Activated gamma-delta T cell (primary cell): Measurements from ENCODE around the gene TSSK6.

ENCODE experiments used
- DNase-seq: peaks from one replicate; lab custom pipeline; 2025; lab: John Stamatoyannopoulos, UW

TSSK6 gene

GRCh38 chr19:19544954-19545591 lies 29.7 kb upstream of the TSSK6 start:
- no peak for DNase-seq

GRCh38 chr19:19544257-19544953 lies 29.1 kb upstream of the TSSK6 start:
- no peak for DNase-seq

DNA sequence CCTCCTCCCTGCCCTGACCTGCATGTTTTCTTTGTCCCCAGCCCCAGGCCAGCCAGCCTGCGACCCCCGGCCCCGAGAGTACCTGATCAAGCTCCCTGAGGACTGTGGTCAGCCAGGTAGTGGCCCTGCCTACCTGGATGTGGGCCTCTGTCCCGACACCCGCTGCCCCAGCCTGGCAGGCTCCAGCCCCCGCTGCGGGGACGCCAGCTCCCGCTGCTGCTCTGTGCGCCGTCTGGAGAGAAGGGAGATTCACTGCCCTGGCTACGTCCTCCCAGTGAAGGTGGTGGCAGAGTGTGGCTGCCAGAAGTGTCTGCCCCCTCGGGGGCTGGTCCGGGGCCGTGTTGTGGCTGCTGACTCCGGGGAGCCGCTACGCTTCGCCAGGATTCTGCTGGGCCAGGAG lies 28.3 kb upstream of the TSSK6 start:
- no peak for DNase-seq

- no peak for DNase-seq
These were observed 27.8 kb upstream of the TSSK6 start for GRCh38 chr19:19543101-19543500.

DNA sequence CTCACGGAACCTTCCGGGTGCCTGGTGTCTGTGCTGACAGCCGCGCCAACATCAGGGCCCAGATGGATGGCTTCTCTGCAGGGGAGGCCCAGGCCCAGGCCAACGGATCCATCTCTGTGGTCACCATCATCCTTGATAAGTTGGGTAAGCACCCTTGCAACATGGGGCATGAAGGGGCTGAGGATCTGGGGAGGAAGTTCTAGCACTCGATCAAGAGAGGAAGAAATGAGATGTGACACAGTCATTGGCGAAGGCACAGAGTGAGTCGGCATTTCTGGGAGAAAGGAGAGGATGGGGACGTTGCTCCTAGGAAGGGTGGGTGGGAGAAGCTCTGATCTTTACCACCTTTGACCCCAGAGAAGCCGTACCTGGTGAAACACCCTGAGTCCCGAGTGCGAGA lies 27.2 kb upstream of the TSSK6 start:
- DNase-seq: no peak

GRCh38 chr19:19541616-19542015 lies 26.3 kb upstream of the TSSK6 start:
- no peak for DNase-seq

DNA sequence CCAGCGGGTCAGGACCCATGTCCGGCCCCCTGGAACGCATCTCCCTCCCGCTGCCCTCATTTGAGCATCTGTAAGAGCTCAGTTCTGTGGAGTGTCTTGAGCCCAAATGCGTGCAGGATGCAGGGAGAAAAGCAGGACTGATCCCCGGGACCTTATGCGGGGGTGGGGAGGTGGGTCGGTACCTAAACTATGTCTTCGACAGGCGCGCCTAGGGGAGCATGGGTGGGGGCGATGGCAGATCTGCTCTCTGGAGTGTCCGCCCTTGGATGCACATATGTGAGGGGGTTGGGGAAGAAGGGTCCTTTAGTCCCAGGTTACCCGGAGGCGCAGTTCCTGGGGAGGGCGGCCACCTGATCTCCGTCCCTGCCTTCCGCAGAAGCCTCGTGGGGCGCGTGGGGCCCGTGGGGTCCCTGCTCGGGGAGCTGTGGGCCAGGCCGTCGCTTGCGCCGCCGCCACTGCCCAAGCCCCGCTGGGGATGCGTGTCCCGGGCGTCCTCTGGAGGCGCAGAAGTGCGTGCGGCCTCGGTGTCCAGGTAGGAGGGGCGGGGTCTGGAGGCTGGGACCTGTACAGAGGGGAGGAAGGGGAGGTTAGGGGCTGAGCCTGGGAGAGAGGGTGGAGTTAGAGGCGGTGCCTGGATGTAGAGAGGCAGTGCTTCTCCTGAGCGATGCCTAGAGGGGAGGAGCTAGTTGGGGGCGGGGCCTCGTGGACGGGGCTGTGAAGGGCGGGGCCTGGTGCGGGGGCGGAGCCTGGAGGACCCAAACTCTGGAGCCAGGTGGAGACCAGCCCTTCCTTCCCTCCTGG lies 25.6 kb upstream of the TSSK6 start:
- DNase-seq: peak; percentile 36

- DNase-seq: peak; percentile 45
These were observed 24.8 kb upstream of the TSSK6 start for GRCh38 chr19:19540064-19540714.

DNA sequence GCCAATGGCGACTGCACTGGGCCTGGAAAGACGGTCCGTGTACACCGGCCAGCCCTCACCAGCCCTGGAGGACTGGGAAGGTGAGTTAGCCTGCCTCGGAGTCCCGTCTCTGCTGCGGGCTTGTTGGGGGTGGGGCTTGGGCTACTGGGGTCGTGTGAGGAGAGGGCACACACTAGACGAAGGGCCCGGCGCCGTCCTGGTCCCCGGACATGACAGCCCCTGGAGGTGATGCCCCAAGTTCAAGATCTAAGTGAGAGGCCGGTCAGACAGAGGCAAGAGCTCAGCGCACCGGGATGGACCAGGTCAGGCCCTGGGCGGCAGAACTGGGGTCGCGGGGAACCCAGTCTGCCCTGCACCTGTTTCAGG lies 24.3 kb upstream of the TSSK6 start:
- DNase-seq: no peak

DNA sequence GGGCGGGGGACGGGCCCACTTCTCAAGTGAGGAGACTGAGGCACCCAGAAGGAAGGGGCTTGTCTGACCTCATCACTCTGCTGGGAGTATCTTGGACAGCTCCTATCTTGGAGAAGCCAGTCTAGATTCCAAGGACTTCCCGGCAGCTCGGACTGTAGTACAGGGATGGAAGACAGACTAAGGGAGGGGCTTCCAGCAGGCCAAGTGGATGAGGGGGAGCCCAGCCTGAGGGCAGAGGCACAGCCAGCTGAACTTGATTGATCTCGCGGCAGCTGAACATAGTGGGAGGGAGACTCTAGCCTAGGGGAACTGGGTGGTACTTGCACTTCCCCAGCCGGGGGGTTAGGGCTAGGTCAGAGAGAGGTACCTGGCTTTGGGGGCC lies 23.4 kb upstream of the TSSK6 start:
- DNase-seq: no peak

GRCh38 chr19:19538061-19538784 lies 22.9 kb upstream of the TSSK6 start, which contains the start of gene CILP2:
CILP2 (plus strand) TSS chr19:19538265; CDS start chr19:19538350, 85 bp downstream.
- no peak for DNase-seq

DNA sequence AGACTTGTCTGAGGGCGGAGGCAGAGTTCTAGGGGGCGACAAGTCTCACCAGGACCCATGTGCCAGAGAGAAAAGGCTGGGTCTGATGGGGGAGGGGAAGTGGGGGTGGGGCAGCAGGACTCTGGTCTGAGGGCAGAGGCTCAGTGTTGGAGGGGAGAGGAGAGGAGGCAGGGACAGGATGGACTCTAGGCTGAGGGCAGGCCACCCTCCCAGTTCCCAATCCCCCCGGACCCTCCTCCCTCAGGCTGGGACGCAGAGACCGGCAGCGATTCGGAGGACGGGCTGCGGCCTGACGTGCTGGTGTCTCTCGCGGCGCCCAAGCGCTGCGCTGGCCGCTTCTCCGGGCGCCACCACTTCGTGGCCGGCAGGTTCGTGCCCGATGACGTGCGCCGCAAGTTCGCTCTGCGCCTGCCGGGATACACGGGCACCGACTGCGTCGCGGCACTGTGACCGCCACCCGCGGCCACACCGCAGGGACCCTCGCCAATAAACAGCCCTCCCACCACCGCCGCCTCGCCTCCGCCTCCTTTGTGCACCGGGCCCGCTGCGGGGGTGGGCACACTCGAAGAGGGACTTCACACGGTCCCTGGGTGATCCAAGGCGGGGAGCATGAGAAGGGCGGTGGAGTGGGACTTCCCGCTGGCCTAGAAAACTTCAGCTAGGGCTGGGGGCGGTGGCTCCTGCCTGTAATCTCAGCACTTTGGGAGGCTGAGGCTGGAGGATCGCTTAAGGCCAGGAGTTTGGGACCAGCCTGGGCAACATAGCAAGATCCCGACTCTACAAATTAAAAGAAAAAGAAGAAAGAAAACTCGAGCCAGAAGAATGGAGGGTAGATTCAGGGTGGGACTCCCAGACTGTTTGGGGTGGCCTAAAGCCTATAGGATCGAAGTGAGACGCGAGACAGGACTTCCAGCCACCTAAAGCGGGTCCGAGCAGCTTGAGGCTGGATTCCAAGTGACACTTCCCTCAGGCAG lies 22.0 kb upstream of the TSSK6 start:
- no peak for DNase-seq

- no peak for DNase-seq
These were observed 20.2 kb upstream of the TSSK6 start for GRCh38 chr19:19535311-19536191.

GRCh38 chr19:19534556-19535265 lies 19.4 kb upstream of the TSSK6 start:
- no peak for DNase-seq

DNA sequence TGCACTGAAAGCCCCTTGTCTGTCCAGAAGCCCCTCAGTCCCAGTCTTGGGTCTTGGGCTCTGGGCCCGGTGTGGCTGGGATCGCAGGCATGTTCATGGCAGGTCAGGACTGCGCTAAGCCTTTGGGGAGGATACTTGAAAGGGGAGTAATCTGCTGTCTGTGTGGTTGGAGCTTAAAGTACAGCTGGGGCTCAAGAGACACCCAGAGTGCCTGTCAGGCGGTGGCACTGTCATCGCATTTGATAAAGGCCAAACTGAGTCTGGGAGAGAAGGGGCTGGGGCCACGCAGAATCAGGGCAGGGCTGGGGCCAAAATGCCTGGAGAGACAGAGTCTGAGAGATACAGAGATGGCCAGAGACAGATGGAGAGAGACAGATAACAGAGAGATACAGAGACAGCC lies 18.5 kb upstream of the TSSK6 start:
- no peak for DNase-seq

- DNase-seq: no peak
These were observed 17.7 kb upstream of the TSSK6 start for GRCh38 chr19:19532806-19533701.

DNA sequence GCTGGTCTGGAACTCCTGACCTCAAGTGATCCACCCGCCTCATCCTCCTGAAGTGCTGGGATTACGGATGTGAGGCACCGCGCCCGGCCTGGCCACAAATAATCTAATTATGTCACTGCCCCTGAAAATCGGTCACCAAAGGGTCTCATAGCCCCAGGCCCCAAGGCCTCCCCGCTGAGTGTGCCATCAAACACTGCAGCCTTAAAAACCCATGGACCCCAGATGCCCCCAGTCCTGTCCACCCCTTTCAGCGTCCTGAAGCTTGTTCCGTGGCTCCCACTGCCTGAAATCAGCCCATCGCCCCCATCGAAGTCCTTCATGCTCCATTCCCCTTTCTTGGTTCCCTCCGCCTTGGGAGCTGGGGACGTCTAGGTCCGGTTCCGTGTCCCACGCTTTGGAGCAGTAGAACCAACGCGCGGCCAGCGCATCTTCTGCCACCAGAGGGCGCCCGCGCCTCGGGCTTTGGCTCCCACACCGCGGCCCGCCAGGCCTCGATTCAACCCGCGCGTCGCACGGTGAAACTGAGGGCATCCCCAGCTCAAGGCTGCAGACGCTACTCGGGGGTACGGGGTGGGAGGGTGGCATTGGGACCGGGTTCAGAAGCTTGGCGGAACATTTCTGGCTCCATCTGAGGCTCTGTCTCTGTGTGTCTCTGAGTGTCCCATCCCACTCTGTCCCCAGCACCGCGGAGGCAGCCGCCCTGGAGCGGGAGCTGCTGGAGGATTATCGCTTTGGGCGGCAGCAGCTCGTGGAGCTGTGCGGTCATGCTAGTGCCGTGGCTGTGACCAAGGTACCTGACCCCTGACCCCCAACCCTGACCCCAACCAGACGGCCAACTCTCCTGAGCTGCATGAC lies 16.8 kb upstream of the TSSK6 start:
- DNase-seq: peak; percentile 68
